ENCODE data around the gene ERMARD. TPM values are rescaled to one million over a fixed set of nuclear protein-coding genes. Genes with fewer than 3 reads are reported as not detected.

The ERMARD gene
- total RNA-seq, 4 donors from 2014 or later = 12.0 to 30.5 (median 25.2) TPM

DNA sequence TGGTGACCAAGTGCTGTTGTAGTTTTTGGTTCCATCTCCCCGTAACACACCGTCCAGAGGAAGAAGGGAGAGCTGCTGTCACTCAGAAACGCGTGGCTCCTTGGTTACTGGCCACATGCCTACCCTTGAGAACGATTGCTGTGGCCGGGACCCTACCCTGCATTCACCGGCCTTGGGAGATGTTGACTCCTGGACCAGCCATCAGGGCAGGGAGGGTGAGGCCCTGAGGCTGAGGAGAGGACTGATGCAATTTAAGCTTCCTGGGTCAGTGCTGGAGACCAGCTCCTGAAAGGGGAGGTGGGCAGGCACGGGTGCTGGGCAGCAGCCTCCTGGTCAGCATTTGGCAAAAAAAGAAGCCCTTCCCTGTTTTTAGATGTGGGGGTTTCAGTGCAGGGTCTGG lies 31.5 kb downstream of the ERMARD start:
- intact Hi-C loops (cut with DNase I; ENCODE audit: low total_unique reads) = no loop called here
- WGBS, 2 donors = 94% methylated on average over 8 of the region's 8 CpGs
- peak in 1 of 2 donors; percentile 79 for DNase-seq (ENCODE audit: low spot score in 2 of 2)
- TF ChIP-seq, protein P1, sequence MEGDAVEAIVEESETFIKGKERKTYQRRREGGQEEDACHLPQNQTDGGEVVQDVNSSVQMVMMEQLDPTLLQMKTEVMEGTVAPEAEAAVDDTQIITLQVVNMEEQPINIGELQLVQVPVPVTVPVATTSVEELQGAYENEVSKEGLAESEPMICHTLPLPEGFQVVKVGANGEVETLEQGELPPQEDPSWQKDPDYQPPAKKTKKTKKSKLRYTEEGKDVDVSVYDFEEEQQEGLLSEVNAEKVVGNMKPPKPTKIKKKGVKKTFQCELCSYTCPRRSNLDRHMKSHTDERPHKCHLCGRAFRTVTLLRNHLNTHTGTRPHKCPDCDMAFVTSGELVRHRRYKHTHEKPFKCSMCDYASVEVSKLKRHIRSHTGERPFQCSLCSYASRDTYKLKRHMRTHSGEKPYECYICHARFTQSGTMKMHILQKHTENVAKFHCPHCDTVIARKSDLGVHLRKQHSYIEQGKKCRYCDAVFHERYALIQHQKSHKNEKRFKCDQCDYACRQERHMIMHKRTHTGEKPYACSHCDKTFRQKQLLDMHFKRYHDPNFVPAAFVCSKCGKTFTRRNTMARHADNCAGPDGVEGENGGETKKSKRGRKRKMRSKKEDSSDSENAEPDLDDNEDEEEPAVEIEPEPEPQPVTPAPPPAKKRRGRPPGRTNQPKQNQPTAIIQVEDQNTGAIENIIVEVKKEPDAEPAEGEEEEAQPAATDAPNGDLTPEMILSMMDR (IDR thresholded peaks at IDR 0.05) = no peak
- no peak for TF ChIP-seq POLR2A (IDR thresholded peaks at IDR 0.05)
- no peak overlapping the region for H3K4me3 ChIP-seq (ENCODE audit: low read depth, poor library complexity, severe bottlenecking)

DNA sequence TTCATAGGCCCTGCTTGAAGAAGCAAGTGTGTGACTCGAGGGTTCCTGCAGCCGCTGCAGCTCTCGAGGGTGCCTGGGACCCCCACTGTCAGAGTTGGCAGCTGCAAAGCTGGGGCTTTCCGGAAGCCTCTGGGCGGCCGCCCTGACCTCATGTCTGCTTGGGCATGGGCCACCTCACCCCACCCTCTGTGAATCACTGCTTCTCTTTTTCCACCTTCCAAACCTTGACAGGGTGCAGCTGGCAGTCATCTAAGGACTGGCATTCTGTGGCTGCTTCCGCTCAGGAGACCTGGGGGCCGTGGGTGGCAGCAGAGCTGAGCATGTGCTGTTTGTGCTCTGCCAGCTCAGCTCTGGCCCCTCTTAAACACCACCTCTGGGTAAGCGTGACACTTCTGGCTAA lies 32.0 kb downstream of the ERMARD start:
- peak in 1 of 2 donors; percentile 74 for DNase-seq (ENCODE audit: low spot score in 2 of 2)
- 48 to 64% methylated on average over 9 of the region's 9 CpGs for WGBS, 2 donors
- intact Hi-C loops (cut with DNase I; ENCODE audit: low total_unique reads) = no loop called here
- no peak for TF ChIP-seq POLR2A (IDR thresholded peaks at IDR 0.05)
- TF ChIP-seq, protein P1 (IDR thresholded peaks at IDR 0.05) = no peak
- no peak overlapping the region for H3K4me3 ChIP-seq (ENCODE audit: low read depth, poor library complexity, severe bottlenecking)

DNA sequence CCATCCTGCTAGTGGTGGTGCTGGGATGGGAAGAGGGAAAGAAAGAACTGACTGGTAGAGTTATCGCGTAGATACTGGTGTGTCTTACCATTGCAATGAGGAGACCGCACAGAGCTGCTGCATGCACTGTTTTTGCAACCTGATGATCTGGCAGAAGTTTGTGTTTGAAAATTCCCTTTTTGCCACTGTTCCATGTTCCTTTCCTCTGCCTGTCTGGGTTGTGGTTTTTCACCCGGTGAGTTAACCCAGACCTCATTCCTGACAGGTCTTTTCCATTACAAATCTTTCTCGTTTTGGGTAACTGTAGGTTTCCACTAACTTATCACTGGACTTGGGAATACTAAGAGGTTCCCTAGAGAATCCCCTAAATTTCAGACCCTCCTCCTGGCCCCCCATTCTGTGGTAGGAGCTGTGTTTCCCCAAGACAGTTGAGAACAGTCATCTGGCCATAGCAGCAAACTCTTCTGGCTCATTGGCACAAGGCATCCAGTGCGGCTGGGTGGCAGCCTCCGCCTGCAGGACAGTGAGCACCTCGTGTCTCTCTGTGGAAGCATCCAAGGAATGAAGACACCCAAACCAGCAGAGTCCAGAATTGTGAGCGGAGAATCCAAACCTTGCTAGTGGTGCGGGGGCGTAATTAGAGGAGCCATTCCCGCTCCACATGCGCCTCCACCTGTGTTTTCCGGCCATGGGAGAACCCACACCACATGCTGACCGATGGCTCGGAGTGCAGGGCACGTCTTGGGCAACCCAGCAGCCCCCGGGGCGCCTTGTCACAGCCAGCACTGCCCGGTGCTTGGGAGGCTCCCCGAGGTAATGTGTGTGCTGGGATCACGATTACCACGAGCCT lies 32.8 kb downstream of the ERMARD start:
- TF ChIP-seq POLR2A (IDR thresholded peaks at IDR 0.05) = no peak
- TF ChIP-seq, protein P1 (IDR thresholded peaks at IDR 0.05) = no peak
- DNase-seq (ENCODE audit: low spot score in 2 of 2) = peak in 1 of 2 donors; percentile 80
- intact Hi-C loops (cut with DNase I; ENCODE audit: low total_unique reads) = no loop called here
- H3K4me3 ChIP-seq (ENCODE audit: low read depth, poor library complexity, severe bottlenecking) = no peak overlapping the region
- 90 to 94% methylated on average over 17 to 23 of the region's 23 CpGs for WGBS, 2 donors

DNA sequence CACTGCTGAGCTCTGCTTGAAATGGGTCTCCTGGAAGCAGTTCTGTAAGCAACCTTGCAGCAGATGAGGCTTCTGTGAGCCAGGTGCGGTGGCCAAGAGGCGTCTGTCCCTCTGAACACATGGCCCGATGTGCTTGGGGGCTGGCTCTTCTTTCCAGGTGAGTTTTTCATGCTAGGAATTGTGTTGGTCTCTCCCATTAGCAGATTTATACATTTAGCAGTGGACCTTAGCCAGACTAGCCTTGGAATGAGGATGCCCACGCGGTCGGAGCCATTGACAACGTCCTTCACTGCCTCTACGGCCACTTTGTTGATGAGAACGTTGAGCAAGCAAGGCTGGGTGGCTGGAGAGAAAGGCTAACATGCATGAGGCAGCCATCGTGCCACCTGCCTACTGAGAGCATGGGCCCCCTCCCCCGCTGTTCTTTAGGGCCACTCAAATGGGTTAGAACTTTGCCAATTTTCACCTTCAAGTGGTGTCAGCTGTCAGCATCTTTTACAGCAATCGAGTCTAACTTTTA lies 33.5 kb downstream of the ERMARD start:
- peak in 1 of 2 donors; percentile 63 for DNase-seq (ENCODE audit: low spot score in 2 of 2)
- no peak overlapping the region for H3K4me3 ChIP-seq (ENCODE audit: low read depth, poor library complexity, severe bottlenecking)
- intact Hi-C loops (cut with DNase I; ENCODE audit: low total_unique reads) = no loop called here
- TF ChIP-seq, protein P1 (IDR thresholded peaks at IDR 0.05) = no peak
- TF ChIP-seq POLR2A (IDR thresholded peaks at IDR 0.05) = no peak
- 83 to 87% methylated on average over 12 of the region's 12 CpGs for WGBS, 2 donors

DNA sequence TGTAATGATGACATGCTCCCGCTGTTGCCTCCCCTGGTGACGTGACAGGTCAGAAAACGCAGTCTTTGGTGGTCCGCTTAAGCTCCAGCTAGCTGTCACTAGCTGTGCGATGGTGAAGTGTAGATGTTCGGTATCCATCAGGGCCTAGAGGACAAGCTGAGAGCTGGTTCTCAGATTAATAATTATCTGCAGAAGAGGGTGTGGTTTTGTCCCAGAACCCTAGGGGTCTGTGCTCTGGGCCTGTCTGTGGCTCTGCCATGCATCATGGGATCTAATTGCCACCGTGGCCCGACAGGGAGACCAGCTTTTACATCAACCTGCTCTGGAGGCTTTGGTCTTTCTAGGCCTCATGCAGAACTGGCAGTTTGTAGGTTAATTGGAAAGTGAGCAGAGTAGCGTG lies 34.1 kb downstream of the ERMARD start:
- WGBS, 2 donors = 86 to 90% methylated on average over 9 of the region's 9 CpGs
- TF ChIP-seq POLR2A (IDR thresholded peaks at IDR 0.05) = no peak
- TF ChIP-seq, protein P1 (IDR thresholded peaks at IDR 0.05) = no peak
- peak in 1 of 2 donors; percentile 37 for DNase-seq (ENCODE audit: low spot score in 2 of 2)
- intact Hi-C loops (cut with DNase I; ENCODE audit: low total_unique reads) = no loop called here
- no peak overlapping the region for H3K4me3 ChIP-seq (ENCODE audit: low read depth, poor library complexity, severe bottlenecking)

Data from lower leg skin (tissue), 4 donors.